CD4-positive, alpha-beta T cell treated with Interleukin-15 for 4 hours (primary cell): Measurements from ENCODE around the gene HOXC12.

ENCODE experiments used
- DNase-seq: peaks from one replicate; pipeline ENCODE4 v3.0.0-alpha.2; 2020; ENCODE audit warnings: low spot score

The HOXC12 gene

DNA sequence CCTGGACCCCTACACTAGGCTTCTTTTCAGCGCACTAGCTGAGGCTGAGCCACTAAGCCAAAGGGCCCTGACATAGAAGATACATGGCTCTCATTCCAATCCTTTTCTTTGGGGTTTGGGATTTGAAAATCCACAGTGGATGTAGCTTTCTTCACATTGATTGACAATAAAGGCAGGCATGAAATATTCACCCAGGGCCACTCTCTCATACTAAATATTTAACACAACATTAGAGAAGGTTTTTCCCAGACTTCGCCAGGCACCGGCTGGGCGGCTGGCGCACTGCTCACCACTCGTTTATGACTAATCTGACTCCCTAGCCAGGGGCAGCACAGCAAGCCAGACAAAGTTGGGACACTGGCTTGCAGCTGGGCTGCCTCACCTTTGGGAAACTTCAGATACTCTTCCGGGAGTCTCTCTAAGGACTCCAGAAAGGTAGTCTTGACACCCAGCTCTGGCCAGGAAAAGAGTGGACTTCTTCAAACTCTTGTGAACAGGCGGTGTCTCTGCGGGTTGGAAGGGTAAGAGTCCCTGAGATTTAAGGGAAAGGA, 17.5 kb downstream of the HOXC12 start:
- no peak for DNase-seq

DNA sequence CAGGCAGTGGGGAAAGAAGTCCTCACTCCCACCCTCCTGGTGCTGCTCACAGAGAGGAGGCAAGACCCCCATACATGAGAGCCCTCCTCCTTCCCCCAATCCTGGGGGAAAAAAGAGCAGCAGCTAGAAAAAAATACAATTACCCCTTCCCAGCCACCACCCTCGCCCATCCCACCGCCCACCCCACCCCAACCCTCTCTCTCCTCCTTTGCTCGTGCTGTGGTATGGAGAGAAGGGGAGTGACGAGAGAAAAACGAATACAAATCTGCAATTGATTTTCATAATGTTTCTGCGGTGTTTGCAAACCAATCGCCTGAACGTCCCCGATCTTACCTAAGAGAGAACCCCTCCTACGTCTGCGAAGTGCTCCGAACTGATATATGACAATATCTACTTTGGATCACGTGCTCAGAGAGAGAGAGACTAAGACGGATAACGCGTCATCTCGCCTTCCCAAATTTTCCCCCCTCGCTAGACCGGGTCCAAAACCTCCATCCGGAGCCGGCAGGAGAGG, 18.1 kb downstream of the HOXC12 start, which contains the start of gene HOXC11:
HOXC11 (plus strand) TSS at position 405 of the 514 bp plus-strand sequence. CDS start 116 bp downstream, outside the sequence.
- no peak for DNase-seq

DNA sequence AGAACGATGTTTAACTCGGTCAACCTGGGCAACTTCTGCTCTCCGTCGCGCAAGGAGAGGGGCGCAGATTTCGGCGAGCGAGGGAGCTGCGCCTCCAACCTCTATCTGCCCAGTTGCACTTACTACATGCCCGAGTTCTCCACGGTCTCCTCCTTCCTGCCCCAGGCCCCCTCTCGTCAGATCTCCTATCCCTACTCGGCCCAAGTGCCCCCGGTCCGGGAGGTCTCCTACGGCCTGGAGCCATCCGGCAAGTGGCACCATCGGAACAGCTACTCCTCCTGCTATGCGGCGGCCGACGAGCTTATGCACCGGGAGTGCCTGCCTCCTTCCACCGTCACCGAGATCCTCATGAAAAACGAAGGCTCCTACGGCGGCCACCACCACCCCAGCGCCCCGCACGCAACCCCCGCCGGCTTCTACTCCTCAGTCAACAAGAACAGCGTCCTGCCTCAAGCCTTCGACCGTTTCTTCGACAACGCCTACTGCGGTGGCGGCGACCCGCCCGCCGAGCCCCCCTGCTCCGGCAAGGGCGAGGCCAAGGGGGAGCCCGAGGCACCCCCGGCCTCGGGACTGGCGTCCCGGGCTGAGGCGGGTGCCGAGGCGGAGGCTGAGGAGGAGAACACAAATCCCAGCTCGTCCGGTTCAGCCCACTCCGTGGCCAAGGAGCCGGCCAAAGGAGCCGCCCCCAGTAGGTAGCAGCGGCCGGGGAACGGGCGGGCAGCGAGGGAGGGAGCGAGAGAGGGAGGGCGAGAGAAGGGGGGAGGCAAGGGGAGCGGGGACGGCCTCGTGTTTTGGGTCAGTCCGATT, 18.7 kb downstream of the HOXC12 start:
- no peak for DNase-seq

DNA sequence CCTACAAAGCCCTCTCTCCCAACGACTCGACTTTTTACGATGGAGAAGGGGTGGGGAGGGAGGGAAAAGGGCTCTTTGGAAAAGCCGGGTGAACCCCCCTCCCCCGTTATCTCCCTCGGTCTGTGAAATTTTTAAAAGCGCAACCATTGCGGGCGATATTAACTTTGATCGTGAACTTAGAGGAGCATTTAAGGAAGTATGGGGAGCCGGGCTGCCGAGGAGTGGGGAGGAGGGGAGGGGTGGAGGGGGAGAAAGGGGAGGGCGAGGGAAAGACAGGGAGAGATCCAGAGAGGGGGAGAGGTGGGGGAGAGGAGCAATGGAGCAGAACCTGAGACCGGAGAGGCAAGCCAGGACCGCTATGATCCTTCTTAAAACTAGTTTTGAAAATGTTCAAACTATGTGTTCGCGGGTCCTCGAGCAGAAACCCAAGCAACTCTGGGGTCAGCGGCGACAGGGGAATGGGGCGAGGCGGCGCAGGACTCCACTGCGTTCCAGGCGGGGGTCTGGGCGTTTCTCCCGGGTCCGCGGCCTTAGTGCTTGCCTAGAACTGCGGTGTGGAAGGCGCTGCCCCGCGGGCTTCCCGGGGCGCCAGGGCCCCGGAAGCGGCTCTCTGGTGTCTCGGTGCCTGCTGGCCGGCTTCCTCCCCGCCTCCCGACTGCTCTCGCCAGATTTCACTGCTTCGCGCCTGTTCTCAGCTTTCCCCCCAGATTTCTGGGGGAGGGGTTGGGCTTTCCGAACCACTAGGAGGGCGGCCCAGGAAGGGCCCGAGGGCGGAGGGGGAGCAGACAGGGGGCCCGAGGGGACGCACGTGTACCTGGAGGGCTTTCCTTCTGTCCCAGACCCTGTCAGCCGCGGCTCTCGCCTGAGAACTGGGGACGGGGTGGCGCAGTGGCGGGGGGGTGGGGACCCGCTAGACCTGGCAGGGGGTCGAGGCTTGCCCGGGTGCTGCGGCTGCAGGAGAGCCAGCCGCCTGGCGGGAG, 19.7 kb downstream of the HOXC12 start, which contains the start of gene HOTAIR:
HOTAIR (minus strand) TSS at position 871 of the 980 bp plus-strand sequence.
- DNase-seq, result no peak

DNA sequence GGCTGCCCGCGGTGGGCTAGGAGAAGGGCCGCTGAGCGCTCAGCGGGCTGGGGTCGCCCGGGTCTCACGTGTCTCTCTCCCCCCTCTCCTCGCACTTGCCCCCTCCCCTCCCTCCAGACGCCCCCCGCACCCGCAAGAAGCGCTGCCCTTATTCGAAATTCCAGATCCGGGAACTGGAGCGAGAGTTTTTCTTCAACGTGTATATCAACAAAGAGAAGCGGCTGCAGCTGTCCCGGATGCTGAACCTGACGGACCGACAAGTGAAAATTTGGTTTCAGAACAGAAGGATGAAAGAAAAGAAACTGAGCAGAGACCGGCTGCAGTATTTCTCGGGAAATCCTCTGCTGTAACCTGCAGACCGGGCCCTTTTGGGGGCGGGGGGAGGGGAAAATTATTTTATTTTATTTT, 20.4 kb downstream of the HOXC12 start:
- no peak for DNase-seq

DNA sequence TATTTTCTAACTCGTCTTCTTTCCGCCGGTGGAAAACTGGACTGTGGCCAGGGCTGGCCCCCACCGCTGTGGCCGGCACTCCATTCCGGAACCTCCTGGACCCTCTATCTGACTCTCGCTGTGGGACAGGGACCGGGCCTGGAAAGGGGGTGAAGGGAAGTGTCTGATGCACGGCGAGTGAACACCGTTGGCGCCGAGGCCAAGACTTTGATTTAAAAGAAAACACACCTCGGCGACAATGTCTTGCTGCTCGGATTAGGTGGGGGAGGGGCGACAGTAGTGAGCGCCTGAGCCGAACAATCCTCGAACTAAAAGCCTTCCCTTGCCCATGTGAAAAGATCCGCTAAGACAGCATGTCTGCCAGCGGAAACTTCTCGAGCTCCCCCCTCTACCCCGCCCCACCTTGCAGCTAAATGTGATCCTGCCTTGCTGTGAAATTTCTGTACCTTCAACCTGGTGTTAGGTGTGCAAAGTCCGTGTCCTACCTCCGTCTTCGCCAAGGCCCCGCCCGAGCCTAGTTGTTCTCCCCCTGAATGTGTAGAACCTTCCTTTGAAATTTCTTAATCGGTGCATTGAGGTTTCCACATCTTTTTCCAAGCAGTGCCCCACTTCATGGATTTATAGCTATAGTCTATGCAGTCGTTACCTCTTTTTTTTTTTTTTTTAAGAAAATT, 20.9 kb downstream of the HOXC12 start:
- DNase-seq, result no peak

DNA sequence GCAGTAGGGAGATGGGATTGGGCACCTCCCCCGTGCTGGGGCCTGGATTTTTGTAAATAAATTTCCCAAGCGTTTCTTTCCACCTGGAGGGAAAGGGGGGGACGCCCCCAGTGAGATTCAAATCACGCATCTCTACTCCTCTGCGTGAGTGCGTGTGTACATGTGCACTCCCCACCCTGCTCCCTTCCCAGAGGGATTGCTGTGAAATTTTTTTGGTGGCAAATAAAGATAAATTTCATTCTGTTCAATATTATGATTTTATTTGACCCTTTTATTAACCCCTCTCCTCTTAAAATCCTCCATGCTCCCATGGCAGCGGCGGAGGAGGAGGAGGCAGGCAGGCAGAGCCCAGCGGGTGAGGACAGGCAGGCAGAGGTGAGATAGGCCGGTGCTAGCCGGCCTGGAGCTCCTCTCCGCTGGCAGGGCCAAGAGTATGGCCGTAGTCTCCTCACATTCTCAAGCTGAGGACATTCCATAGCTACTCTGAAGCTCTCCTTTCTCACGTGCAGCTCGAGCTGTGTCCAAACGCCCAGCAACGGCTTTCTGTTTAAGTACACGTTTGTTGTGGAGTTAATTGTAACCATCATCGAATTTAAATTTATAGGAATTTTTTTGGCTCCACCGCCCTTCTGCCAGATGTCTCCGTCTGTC, 21.6 kb downstream of the HOXC12 start:
- DNase-seq, result no peak

DNA sequence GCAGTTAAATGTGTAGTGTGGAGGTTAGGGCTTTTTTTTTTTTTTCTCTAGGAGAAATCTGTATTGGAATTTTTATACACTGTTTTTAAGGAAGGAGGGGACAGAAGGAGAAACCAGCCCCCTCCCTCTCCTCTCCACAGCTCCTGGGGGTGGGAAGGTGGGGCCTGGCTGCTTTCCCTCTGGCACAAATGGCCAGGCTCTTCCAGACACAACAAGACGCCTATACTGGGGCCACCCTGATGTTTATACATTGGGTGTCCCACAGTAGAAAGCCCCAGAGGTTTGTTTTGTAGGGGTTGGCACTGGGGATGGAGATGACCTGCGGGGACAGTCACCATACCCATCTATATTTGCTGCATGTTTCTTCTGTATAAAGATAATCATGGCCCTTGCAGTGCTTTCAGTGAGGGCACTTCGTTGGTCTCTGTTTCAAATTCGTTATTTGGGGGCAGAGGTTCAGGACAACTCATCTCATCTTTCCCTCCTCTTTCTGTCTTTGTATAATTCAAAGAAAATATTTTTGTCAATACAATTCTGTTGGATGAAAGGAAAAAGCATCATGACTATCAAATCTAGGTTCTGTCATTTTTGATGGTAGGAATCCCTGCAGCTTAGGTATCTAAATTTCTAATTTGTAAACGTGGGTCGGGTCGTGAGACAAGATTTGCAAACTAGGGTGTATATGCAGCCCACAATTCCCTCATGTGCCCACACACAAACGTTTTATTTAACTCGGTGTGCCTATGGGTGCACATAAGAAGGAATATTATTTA, 22.3 kb downstream of the HOXC12 start:
- no peak for DNase-seq

DNA sequence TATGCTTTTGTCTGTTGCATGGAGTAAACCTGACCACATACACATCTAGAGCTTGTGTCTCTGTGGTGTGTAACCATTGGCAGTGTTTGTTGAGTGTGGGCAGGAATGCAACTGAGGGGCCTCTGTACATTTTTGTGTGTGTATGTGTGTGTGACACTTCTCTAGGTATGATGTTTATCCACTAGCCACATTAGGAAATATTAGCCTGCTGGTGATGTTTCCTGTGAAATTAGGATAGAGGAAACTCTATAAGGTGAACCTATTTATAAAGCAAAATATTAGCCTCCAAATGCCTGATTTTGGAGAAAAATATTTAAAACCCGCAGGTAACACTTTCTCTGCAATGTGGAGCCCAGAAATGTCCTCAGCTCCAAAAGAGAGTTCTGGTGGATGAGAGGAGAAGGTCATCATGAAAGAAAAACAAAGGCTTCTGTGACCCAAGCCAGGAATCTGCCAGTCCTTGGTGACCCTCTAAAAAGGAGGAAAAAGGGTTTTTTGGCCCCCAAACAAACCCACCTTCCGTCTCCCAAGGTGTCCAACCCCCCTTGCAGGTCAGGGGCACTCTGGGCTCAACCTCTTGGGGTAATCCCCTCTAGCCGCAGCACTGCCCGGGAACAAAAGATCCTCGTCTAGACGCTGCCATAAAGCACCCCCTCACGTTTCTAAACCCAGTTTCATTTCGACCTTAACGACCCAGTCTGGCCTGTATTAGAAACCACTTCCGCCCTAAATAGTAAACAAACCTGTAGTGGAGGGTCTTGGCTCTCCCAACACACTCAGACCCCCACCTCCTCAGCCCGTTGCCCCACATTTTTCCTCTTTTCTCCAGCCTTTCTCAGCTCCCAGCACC, 23.1 kb downstream of the HOXC12 start:
- DNase-seq, result no peak

DNA sequence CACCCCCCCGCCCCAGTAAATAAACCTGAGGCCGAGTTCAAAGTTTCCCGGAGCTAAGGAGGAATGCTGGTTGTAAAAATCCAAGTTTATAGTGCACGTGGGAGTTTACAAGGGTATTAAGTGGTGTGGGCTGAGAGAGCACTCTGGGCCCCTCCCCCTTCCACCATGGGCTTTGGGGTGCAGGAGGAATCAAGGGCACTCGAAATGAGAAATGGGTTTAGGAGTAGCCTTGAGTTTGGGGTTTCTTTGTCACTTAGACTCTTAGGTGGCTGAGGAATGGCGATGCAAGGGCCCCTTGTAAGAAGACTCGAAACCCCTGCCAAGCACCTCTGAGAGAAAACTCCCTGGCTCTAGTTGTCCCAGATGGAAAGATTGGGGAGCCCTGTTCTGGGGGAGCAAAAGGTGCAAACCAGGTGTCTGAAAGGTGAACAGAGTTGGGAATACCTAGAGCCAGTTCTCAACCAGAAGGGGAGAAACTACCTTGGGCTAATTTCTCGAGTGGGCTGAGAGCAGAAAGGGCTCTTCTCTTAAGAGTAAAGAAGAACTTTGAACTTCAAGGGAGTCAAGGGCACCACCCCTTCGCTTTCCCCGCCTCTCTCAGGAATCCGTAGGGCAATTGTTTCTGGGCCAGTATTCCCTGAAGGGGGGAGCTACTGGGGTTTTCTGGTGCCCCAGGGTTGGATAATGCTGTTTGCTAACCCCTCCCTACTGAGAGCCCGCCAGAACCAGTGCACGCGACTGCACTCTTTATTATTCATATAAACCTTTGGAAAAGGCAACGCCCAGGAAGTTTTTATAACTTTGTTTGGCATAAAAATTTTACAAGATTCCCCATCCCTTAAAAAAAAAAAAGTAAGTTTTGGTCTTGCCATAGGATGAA, 24.0 kb downstream of the HOXC12 start:
- DNase-seq, result no peak

DNA sequence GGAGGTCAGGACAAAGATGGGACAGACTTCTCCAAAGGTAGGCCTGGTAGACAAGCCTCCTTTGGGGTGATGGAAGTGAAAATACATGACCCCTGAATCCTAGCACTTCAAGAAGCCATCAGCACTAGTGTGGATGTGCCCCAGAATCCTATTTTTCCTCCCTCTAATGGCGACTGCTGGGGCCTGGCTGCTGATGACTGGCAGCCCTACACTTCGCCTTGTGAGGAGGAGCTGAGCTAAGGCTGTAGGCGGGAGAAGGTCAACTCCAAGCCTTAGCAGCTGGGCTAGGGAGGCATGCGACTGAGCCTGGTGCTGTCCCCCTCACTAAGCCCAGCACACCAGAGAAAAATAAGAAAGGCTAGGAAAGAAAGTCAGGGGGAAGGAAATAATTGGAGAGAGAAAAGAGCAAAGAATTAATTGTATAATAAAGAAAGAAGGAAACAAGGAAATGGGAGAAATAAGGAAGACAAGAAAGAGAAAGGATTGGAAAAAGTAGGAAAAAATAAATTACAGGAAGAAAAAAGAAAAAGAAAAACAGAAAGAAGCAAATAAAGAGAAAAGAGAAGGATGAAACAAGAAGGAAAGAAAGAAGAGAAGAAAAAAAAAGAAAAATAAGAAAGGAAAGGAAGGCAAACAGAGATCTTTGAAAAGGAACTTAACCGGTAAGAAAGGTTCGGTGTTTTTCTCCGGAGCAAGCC, 25.6 kb downstream of the HOXC12 start:
- no peak for DNase-seq

DNA sequence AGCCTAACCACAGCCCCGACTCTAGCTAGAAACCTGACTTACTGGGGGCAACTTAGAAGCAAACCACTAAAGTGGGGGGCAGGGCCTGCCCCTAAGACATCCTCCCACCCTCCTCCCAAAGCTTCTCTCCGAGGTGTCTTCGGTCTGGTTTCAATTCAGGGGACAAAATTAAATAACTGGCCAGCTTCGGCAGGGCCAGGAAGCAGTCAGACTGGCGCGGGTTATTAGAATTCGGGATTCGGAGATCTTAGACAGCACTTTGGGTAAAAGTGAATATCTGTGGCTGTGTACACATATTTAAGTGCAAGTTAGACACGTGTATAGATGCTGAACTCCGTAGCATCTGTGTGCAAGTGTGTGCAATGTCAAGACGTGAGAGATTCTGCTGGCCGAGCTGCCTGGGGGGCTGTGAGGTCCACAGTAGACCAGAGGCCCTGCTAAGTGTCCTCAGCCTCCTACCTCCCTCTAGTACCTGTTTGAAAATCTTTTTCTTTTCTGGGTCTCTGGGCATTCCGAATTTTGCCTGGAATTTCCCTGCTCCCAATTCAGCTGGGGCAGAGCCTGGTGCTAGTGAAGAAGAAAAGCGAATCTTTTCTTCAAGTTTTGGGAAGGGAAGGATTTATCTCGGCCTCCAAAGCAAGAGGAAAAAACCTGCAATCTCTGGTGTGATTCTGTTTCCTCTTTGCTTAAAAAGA, 26.2 kb downstream of the HOXC12 start:
- DNase-seq, result no peak

DNA sequence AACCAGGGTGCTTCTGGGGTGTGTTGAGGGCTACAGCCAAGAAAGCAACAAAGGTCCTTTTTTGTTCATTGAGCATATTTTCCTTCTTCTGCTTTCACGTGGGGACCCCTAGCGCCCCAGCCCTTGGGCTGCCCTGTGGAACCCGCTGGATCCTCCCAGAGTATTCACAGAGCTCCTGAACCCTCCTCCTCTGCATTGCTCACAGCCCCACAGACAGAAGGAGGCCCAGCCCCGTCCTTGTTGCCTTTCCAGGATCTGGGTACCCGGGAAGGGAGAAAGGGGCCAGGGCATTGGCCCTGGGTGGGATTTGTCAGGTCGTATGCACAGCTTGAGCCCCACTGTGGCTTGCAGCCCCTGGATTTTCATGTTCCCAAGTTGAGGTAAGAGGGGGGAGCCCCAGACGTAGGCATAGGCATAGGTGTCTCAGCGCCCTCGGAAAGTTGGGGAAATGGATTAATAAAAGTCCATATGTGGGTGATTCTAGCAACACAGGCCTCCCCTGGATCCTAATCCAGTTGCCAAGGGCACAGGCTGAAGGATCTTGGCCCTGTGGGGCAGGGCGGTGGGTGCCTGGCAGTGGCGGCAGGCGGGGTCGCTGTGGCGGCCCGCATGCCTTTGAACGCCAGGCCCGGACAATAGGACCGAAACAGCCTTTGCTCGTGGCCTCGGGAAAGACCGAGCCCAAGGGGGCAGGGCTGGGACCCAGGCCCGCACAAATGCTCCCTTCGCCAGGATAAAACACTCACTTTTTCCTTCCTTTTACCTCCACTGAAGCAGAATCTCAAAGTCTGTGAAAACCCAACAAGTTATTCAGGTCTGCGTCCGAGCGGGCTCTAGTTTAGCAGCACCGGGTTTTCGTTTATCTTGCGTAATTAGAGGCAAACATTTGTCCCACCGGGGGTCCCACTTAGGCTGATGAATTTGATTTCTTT, 27.2 kb downstream of the HOXC12 start:
- DNase-seq, result no peak

DNA sequence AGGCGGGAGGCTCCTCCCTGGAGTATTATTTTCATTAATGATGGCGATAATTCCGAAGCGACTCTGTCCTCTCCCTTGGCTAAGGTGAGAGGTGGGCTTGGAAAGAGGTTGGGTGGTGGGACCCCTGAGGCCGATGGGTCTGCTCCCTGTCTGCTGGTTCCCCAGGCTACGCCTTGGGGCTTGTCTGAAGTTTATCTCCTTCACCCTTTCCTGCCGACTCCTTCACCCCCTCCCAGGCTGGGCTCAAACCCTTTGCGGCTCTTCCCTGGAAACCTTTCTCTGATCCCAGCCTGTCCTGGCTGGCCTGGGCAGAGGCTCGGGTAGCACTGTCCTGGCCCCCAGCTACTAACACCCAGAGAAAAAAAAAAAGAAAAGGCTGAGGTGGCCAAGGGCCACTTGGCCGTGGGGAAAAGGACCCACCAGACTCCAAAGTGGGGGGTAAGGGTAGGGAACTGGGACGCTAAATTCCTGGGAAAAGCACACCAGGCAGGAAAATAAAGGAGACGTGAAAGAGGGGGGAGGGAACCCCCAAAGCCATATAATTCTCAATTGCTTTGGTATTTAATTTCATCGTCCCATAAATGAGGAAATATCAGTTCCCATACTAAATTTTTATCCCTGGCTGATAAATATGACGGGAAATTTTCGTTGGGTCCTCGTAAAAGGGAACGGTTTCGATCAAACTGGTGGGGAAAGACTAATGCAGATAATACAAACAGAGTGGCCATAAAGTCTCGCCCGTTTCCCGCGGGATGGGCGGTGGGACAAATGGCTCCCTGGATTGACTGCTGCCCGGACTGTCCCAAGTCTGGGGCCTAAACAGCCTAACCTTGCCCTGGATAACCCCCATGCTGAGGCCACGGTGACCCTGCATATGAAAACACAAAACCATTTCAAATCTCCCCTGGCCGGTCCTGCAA, 28.2 kb downstream of the HOXC12 start:
- no peak for DNase-seq

DNA sequence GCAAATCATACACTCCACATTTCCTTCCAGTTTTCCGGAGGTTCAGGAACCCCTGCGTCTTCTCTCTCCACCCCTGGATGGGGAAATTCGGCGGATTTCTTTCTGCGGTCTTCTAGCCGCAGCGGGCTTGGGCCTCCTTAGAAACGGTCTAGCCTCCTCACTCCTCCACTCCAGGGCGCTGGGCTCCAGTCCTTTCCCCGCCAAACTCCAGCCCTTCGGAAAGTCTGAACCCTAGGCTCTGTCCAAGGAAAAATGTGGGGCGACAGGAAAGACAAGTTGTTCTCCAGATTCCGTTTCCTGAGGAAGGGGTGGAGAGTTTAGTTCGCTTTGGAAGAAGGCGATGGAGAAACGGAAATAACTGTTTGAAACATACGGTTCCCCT, 28.9 kb downstream of the HOXC12 start:
- DNase-seq, result no peak
